Neural cell (in vitro differentiated cells): Measurements from ENCODE around the gene KCNH5.

ENCODE experiments used
- EP300 ChIP-seq: fragments of 450-650 bp; conservative IDR thresholded peaks from 2 replicates; pipeline ENCODE4 v1.6.1; 2014; ENCODE audit warnings: antibody characterized with exemption, mild to moderate bottlenecking, moderate library complexity; ENCODE audit not compliant: poor library complexity, severe bottlenecking
- EZH2 ChIP-seq: fragments of 200-600, 300-800 bp; shearing (Covaris generic), sonication (generic); IDR thresholded peaks from 2 replicates; pipeline ENCODE4 v1.6.1; 2014; ENCODE audit warnings: antibody characterized with exemption, low read length, borderline replicate concordance, mild to moderate bottlenecking; ENCODE audit not compliant: insufficient read depth, poor library complexity, severe bottlenecking
- MXI1 ChIP-seq: fragments of 450-650 bp; conservative IDR thresholded peaks from 2 replicates; pipeline ENCODE4 v1.6.1; 2014; ENCODE audit warnings: antibody characterized with exemption, mild to moderate bottlenecking; ENCODE audit not compliant: poor library complexity, severe bottlenecking
- POLR2AphosphoS5 ChIP-seq: IDR thresholded peaks from 2 replicates; pipeline ENCODE4 v1.6.1; 2012
- RAD21 ChIP-seq: fragments of 450-650 bp; conservative IDR thresholded peaks from 2 replicates; pipeline ENCODE4 v1.6.1; 2014; ENCODE audit warnings: antibody characterized with exemption, mild to moderate bottlenecking, moderate library complexity
- SMC3 ChIP-seq: fragments of 450-650 bp; conservative IDR thresholded peaks from 2 replicates; pipeline ENCODE4 v1.6.1; 2014; ENCODE audit warnings: antibody characterized with exemption, mild to moderate bottlenecking, moderate library complexity; ENCODE audit not compliant: poor library complexity
- TF ChIP-seq, protein P1 (sequence below): fragments of 450-650 bp; IDR thresholded peaks from 2 replicates; pipeline ENCODE4 v1.5.1; 2014; ENCODE audit warnings: antibody characterized with exemption, mild to moderate bottlenecking, moderate library complexity; ENCODE audit not compliant: poor library complexity, severe bottlenecking
- TF ChIP-seq, protein P2 (sequence below): IDR thresholded peaks from 2 replicates; pipeline ENCODE4 v1.6.1; 2012; ENCODE audit warnings: borderline replicate concordance

DNA sequence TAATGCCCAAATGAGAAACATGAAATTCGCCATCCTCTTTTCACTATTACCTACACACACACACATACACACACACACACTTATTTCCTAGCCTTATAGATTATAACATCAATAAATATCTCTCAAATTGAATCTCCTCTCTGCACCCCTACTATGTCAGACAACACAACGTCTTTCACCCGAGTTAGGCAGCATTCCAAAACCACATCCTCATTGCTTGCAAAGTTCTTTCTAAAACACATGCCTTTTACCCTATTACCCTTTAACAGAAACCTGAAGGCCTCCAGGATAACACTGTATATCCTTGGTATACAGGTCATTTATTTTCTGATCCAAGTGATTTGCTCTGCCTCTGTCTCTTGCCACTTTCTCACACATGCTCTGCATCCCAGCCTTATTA is 56.3 kb downstream of the KCNH5 start:
- TF ChIP-seq POLR2AphosphoS5 = no peak
- TF ChIP-seq, protein P1, sequence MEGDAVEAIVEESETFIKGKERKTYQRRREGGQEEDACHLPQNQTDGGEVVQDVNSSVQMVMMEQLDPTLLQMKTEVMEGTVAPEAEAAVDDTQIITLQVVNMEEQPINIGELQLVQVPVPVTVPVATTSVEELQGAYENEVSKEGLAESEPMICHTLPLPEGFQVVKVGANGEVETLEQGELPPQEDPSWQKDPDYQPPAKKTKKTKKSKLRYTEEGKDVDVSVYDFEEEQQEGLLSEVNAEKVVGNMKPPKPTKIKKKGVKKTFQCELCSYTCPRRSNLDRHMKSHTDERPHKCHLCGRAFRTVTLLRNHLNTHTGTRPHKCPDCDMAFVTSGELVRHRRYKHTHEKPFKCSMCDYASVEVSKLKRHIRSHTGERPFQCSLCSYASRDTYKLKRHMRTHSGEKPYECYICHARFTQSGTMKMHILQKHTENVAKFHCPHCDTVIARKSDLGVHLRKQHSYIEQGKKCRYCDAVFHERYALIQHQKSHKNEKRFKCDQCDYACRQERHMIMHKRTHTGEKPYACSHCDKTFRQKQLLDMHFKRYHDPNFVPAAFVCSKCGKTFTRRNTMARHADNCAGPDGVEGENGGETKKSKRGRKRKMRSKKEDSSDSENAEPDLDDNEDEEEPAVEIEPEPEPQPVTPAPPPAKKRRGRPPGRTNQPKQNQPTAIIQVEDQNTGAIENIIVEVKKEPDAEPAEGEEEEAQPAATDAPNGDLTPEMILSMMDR = no peak
- TF ChIP-seq SMC3 = no peak
- TF ChIP-seq, protein P2, sequence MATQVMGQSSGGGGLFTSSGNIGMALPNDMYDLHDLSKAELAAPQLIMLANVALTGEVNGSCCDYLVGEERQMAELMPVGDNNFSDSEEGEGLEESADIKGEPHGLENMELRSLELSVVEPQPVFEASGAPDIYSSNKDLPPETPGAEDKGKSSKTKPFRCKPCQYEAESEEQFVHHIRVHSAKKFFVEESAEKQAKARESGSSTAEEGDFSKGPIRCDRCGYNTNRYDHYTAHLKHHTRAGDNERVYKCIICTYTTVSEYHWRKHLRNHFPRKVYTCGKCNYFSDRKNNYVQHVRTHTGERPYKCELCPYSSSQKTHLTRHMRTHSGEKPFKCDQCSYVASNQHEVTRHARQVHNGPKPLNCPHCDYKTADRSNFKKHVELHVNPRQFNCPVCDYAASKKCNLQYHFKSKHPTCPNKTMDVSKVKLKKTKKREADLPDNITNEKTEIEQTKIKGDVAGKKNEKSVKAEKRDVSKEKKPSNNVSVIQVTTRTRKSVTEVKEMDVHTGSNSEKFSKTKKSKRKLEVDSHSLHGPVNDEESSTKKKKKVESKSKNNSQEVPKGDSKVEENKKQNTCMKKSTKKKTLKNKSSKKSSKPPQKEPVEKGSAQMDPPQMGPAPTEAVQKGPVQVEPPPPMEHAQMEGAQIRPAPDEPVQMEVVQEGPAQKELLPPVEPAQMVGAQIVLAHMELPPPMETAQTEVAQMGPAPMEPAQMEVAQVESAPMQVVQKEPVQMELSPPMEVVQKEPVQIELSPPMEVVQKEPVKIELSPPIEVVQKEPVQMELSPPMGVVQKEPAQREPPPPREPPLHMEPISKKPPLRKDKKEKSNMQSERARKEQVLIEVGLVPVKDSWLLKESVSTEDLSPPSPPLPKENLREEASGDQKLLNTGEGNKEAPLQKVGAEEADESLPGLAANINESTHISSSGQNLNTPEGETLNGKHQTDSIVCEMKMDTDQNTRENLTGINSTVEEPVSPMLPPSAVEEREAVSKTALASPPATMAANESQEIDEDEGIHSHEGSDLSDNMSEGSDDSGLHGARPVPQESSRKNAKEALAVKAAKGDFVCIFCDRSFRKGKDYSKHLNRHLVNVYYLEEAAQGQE = no peak
- TF ChIP-seq EP300 = no peak
- no peak for TF ChIP-seq MXI1
- no peak for TF ChIP-seq RAD21
- no peak for TF ChIP-seq EZH2
